Hepatocyte (in vitro differentiated cells): ENCODE data around the gene EYS. TPM values are rescaled to one million over a fixed set of nuclear protein-coding genes. Genes with fewer than 3 reads are reported as not detected.

Source experiments
- DNase-seq: peaks from one replicate; pipeline ENCODE4 v3.0.0-alpha.2; 2016; ENCODE audit warnings: low spot score
- H2AFZ ChIP-seq: fragments of 200-600 bp; sonication (generic); 2 replicates; pipeline ENCODE4 v1.6.0; 2016; ENCODE audit warnings: antibody characterized with exemption, mild to moderate bottlenecking
- H3K27ac ChIP-seq: fragments of 200-600 bp; sonication (generic); 2 replicates; pipeline ENCODE4 v1.5.1; 2016; ENCODE audit warnings: mild to moderate bottlenecking
- H3K27me3 ChIP-seq: fragments of 200-600 bp; sonication (generic); 2 replicates; pipeline ENCODE4 v1.6.1; 2016
- H3K36me3 ChIP-seq: fragments of 200-600 bp; sonication (generic); replicated peaks from 2 replicates; pipeline ENCODE4 v1.5.1; 2016; ENCODE audit warnings: low read depth; ENCODE audit not compliant: insufficient read depth
- H3K4me1 ChIP-seq: fragments of 200-600 bp; sonication (generic); 2 replicates; pipeline ENCODE4 v1.5.1; 2016; ENCODE audit warnings: mild to moderate bottlenecking, moderate library complexity; ENCODE audit not compliant: insufficient read depth
- H3K4me2 ChIP-seq: fragments of 200-600 bp; sonication (generic); 2 replicates; pipeline ENCODE4 v1.6.0; 2016
- H3K4me3 ChIP-seq: fragments of 200-600 bp; sonication (generic); 2 replicates; pipeline ENCODE4 v1.5.1; 2016; ENCODE audit warnings: mild to moderate bottlenecking
- H3K79me2 ChIP-seq: fragments of 200-600 bp; sonication (generic); 2 replicates; pipeline ENCODE4 v1.6.0; 2017; ENCODE audit warnings: mild to moderate bottlenecking
- H3K9me2 ChIP-seq: fragments of 200-600 bp; sonication (generic); replicated peaks from 2 replicates; pipeline ENCODE4 v1.6.0; 2017; ENCODE audit warnings: mild to moderate bottlenecking; ENCODE audit not compliant: insufficient read depth
- H3K9me3 ChIP-seq: fragments of 200-600 bp; sonication (generic); 2 replicates; pipeline ENCODE4 v1.5.1; 2016; ENCODE audit warnings: low read depth, mild to moderate bottlenecking
- H4K20me1 ChIP-seq: fragments of 200-600 bp; sonication (generic); 2 replicates; pipeline ENCODE4 v1.6.0; 2016; ENCODE audit warnings: mild to moderate bottlenecking; ENCODE audit not compliant: insufficient read depth, poor library complexity, severe bottlenecking
- CTCF ChIP-seq: fragments of 200-600 bp; sonication (generic); IDR thresholded peaks from 2 replicates; pipeline ENCODE4 v1.5.1; 2016; ENCODE audit warnings: antibody characterized with exemption, mild to moderate bottlenecking; ENCODE audit not compliant: poor library complexity
- EZH2 ChIP-seq: fragments of 200-600 bp; sonication (generic); IDR thresholded peaks from 2 replicates; pipeline ENCODE4 v1.6.1; 2016; ENCODE audit warnings: antibody characterized with exemption, mild to moderate bottlenecking, borderline replicate concordance
- EZH2phosphoT487 ChIP-seq: fragments of 200-600 bp; sonication (generic); IDR thresholded peaks from one replicate; pipeline ENCODE4 v1.6.1; 2018; ENCODE audit warnings: antibody characterized with exemption, mild to moderate bottlenecking, low read depth, moderate library complexity; ENCODE audit not compliant: unreplicated experiment, severe bottlenecking
- WGBS: methylation state at CpG from one replicate; pipeline ENCODE4 v1.1.6; 2016; ENCODE audit warnings: low lambda C conversion rate; ENCODE audit errors: missing lambda C conversion rate; 5-methylcytosine and 5-hydroxymethylcytosine counted together
- polyA plus RNA-seq: library from polyadenylated mRNA; unstranded; fragments of >200 nt; fragmentation: Nextera tagmentation; extraction: Ambion mirVana; gene quantifications from 2 replicates; pipeline ENCODE4 v1.2.1, GENCODE V29; 2016
- total RNA-seq: library from RNA; depleted of rRNA; stranded (reverse); fragments of >200 nt; gene quantifications from 2 replicates; pipeline ENCODE4 v1.2.3, GENCODE V29; 2014

The EYS gene
- total and polyA plus RNA-seq, 2 experiments from 2014 or later: 0.57 to 0.68 TPM

- DNase-seq: no peak
- no peaks in the 10 kb centered on the region for H3K9me2 ChIP-seq
- no peaks in the 10 kb centered on the region for H3K36me3 ChIP-seq
- no peak overlapping the region for H3K4me2 ChIP-seq
- H3K79me2 ChIP-seq: no peaks in the 10 kb centered on the region
- no peak overlapping the region for H3K4me3 ChIP-seq
- no peaks in the 10 kb centered on the region for H4K20me1 ChIP-seq
- H3K27ac ChIP-seq: no peak overlapping the region
- TF ChIP-seq CTCF (no peak), EZH2phosphoT487 (no peak), EZH2 (no peak)
- H3K9me3 ChIP-seq: no peaks in the 10 kb centered on the region
- H2AFZ ChIP-seq: no peak overlapping the region
- H3K27me3 ChIP-seq: no peaks in the 10 kb centered on the region
- WGBS: 71% methylated on average over 2 of the region's 2 CpGs
- H3K4me1 ChIP-seq: no peaks in the 10 kb centered on the region
These were observed 1796.0 kb downstream of the EYS start for GRCh38 chr6:63910863-63911551.

- Histone ChIP-seq H3K4me1 (peaks cover 2% of the 10 kb centered on the region), H3K27me3 (no peaks in the 10 kb centered on the region), H3K4me2 (no peak overlapping the region), H3K4me3 (no peak overlapping the region), H3K9me3 (no peaks in the 10 kb centered on the region), H4K20me1 (no peaks in the 10 kb centered on the region), H3K27ac (peak overlapping the region; percentile 76), H3K79me2 (no peaks in the 10 kb centered on the region), H2AFZ (no peak overlapping the region), H3K9me2 (no peaks in the 10 kb centered on the region), H3K36me3 (no peaks in the 10 kb centered on the region)
- TF ChIP-seq CTCF (no peak), EZH2phosphoT487 (no peak), EZH2 (no peak)
- WGBS: 39% methylated on average over 4 of the region's 4 CpGs
- DNase-seq: peak; percentile 62
These were observed 1802.3 kb downstream of the EYS start for GRCh38 chr6:63904650-63905248.

- Histone ChIP-seq H3K27ac (peak overlapping the region; percentile 12), H4K20me1 (no peaks in the 10 kb centered on the region), H3K4me1 (peaks cover 8% of the 10 kb centered on the region), H3K36me3 (no peaks in the 10 kb centered on the region), H3K4me2 (no peak overlapping the region), H3K79me2 (no peaks in the 10 kb centered on the region), H3K9me2 (no peaks in the 10 kb centered on the region), H3K27me3 (no peaks in the 10 kb centered on the region), H2AFZ (no peak overlapping the region), H3K4me3 (no peak overlapping the region), H3K9me3 (no peaks in the 10 kb centered on the region)
- TF ChIP-seq CTCF (no peak), EZH2 (no peak), EZH2phosphoT487 (no peak)
- peak; percentile 18 for DNase-seq
These were observed 1807.5 kb downstream of the EYS start for GRCh38 chr6:63899550-63899949.
